GF-D8 (cell line): Measurements from ENCODE around the gene MYO5B.
"Not testable (repeated sequence)": the region's sequence is repeated elsewhere in the genome, so short reads cannot be mapped to it uniquely, and the experiment has no call there.

ENCODE experiments used
- DNase-seq: peaks from one replicate; lab custom pipeline; 2025; lab: John Stamatoyannopoulos, UW

The MYO5B gene

DNA sequence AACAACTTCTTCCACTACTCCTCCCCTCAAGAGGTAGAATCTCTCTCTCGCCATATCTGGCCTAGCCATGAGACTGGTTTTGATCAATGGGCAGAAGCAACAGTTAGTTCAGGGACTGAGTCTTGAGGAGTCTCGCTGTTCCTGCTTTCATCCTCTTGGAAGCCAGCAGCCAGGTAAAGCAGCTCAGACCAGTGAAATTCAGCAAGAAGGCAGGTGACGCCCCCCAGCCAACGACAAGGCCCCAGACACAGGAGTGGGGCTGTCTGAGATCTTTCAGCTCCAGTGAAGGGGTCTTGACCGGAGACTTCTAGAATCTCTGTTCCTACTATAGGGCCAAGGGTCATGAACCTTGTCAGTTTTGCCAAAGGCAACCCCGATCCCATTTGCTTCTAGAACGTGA is 341.9 kb downstream of the MYO5B start:
- DNase-seq, result no peak

DNA sequence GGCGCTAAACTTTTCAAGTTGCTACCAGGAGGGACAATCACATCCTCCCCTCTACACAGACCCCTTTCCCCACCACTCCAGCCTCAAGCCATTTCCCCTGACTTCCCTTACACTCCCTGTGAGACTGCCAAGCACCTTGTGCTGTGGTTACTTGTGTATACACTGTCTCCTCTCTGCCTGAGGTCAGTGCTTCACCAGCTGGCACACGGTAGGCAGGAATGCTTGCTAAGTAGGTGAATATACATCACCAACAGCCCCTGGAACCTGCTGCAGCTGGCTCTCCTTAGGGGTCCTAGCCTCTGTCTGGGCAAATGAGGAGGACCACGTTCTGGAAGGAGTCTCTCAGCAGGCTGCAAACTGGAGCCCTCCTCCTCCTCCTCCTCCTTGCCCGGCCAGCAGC is 343.3 kb downstream of the MYO5B start:
- DNase-seq, result no peak

DNA sequence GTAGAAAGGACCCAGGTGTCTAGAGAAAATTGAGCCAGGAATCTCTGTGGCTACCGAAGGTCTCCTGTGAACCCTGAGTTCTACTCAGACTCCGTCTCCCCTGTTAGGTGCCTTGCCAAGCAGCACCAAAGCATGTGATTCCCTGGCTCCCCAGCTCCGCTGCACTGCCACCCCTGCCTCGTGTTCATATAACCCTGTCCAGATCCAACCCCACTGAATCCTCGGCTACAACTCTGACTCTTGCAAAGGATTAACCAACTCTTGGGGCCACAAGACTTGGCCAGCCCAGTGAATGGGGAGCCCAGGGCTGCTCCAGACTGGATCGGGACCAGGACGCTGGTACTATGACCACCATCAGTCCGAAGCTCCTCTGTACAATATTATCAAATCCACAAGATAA is 344.3 kb downstream of the MYO5B start:
- DNase-seq, result no peak

DNA sequence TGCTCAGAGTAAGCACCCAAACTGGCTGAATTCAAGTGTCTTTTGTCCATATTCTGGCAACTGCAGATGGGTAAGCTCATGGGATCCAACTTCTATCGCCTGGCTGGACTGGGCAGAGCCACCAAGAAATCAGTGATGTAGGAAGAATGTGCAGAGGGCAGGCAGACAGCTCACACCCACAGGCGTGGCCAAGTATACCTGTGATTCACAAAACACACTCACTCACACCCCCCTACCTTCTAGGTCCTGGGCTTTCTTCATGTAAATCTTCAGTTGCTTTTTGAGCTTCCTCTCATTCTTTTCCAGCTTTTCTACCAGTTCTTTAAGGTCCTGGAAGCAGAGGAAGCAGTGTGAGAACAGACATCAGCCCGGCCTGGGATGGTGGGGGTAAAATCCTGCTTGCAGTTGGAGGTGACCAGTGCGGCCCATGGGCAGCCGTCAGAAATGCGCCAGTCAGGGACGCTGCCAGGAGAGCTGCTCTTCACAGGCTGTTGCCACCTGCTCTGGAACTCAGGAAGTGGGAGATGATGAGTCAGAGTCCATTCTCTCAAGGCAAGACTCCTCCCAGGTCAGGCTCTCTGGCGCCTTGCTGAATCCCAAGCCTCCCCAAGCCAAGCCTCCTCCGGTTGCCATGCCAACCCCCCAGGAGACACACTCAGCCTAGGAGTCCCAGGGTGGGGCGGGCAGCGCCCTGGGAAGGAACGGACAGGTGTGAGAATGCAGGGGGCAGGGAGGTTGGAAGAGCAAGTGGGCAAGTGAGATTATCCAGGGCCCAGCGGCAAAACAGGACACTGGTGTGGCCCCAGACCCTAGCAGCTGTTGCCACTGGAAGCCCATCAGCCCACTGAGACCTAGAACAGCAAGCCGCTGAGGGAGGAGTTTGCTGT is 345.4 kb downstream of the MYO5B start:
- DNase-seq, result no peak

DNA sequence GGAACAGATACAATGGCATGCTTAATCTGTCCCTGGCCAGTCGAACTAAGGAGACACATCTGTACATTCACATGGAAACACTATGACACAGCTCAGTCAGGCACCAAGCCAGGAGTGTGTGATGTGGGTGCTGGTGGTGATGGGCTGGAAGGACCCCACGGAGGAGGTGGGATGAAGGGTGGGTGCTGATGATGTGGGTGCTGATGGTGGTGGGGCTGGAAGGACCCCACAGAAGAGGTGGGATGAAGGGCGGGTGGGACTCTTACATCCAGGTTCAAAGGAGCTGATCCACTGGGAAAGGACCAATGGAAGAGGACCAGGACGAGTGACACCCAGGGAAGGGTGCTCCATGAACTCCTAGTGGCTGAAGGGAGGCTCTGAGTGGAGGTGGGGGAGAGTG is 346.8 kb downstream of the MYO5B start:
- DNase-seq, result no peak

DNA sequence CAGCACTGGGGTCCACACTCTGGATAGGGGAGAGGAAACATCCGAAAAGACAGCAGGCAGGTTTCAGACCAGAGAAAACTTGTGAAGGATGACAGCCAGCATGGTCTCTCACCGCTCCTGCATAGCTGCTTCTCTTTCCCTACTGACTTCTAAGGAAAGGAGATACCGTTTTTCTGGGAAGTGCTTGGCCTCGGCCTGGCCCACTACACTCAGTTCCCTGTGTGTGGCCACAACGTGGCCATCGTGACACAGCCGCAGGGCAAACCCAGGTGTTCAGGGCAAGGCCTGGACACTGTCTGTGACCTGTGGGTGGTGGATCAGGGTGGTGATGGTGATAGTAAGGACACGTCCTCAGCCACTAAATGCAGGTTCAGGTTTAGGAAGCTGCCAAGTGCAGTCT is 347.4 kb downstream of the MYO5B start:
- DNase-seq, result no peak

DNA sequence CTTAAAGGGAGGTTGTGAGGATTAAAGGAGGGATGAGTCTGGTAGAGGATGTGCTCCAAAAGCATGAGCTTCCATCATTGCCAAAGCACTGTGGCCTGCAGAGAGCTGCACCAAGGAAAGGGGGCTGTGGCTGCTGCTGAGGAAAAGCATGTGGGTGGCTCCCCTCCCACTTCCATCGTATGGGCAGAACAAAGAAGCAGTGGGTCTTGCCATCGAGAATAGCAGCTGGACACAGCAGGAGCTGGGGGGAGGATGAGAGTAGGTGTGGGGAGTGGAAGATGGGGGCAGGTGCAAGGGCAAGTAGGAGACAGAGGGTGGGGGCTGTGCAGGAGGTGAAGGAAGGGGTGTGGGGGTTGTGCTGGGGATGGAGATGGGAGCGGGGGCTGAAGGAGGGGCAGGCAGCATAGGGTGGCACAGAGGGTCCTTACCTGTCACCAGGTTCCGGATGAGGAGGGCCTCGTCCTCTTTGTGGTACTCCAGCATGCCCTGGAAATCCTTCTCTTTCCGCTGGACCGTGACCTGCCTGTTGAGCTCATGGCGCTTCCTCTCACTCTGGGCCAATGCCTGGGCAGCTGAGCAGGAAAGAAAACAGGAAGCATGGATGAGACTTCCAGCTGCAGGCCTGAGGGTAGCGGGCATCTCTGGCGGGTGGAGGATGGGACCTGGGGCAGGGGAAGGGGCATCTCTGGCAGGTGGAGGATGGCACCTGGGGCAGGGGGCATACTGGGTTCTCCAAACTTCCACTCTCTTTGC is 348.1 kb downstream of the MYO5B start:
- no peak for DNase-seq

DNA sequence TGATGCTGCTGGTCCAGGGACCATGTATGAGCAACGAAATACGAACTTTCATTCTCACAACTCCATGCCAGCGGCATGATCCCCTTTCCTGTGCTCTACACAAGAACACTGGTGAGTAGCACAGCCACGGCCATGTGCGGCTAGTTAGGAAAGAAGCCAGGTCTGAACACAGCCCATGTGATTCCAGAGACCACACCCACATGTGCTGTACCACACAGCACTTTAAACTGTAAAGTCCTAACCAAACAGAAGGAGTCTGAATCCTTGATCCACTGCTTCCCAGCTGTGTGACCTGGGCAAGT is 348.6 kb downstream of the MYO5B start:
- no peak for DNase-seq

DNA sequence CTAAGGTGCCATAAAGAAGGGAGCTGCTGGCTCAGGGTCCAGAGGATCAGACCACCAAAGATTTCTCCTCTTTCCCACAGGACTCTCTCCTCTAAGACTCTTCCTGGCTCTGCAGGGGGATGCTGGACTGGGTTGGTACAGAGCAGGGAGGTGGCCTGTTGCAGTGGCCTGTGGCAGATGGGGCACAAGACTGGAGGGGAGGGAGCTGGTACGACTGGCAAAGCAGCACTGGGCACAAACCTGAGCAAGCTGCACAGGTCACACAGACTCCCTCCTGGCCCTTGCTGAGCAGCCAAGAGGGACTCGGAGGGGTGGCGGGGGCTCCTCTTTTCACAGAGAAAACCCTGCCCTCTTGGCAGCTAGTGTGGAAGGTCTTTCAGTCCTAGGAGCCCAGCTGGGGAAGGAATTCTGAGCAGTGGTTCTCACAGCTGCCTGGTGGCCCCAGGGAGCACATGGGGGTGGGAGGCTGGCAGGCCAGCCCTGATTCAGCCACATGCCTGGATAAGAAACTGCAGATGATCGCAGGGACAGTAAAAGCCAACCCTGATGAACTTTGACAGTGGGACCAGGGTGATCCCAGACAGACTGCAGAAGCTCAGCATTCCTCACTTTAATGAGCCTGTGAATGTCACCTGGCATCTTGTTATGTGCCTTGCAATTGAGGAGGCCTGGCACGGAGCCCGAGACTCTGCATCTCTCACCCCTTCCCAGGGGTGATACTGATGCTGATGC is 349.2 kb downstream of the MYO5B start:
- DNase-seq, result no peak

DNA sequence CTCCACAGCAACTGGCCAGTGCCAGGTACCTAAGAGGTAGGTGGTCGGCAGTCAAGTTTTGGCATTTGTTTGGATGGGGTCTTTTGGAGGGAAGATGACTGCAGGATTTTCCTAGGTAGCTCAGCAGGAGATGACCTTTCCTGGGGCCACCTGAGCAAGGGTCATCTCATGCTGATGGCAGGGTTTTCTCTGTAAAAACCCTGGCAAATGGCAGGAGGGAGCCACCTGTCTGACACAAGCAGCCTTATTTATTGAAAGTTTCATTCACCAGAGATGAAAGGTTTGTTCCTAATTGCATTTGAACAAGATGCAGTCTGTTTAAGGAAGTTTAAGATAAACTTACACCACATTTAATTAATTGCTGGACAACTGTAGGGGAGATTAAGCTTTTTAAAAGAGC is 350.0 kb downstream of the MYO5B start:
- no peak for DNase-seq

DNA sequence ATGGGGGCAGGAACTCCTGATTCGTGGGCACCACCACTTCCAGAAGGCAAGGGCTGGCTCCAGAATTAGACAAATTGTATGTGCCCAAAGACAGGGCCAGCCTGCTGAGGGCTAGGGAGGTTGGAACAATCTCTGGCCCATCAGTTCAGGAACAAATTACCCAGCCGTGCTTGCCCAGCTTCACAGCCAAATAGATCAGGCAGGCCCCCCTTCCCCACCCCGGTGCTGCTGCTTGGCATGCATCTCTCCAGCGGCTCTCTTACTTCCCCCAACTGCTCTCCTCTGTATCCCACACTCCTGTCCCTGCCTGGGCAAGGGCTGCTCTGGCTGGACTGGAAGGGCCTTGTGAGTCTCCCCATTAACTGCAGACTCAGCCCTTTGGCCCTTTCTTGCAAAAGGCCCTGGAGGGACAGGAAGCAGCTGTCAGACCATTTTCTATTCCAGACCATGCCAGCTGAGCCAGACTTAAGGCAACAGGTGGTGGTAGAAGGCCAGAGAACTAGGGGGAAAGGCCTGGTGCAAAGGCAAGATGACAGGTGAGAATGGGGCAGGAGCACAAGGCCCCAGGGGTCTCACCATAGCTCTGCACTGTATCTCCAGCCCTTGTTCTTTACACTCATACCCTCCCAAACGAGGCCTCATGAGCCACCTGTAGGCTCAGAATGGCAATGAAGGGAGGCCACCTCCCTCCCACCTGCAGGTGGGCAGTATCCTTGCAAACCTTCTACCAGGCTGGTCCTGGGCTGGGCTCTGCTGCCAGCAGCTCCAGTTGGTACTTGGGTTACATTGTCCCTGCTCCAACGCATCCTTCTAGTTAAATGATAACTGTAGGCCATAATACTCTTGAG is 350.9 kb downstream of the MYO5B start:
- no peak for DNase-seq

DNA sequence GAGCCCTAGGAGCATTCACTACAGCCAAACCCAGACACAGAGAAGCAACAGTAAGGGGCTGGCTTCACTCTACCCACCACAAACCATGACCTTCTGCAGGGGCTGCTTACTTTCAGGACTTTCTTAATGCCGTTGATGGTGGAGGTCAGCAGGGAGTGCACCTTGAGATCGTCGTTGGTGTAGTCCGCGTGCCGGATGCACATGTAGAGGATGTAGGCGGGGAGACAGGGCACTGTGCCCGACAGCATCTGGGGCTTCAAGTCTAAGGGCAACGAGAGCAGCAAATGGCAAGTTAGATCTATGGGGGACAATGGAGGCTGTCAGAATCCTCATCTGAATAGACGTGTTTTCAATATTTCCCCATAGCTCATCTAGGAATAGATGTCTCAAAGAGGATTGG is 351.8 kb downstream of the MYO5B start:
- no peak for DNase-seq

DNA sequence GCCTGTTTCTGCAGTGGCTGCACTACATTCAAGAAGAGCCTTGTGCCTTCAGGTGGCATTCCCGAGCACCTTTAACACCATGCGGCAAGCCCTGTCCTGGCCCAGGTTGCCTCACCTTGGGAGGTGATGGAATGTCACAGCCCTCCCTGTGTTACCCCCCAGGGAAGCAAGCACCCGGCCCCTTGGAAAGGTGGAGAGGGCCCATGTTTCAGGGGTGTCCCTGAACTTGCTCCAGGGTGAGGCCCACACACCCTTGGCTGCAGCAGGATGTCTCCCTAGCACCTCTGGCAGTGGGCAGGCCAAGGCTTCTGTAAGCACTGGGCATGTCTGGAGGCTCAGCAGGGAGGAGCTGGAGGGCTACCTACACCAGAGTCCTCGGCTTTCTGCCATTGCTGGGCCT is 352.3 kb downstream of the MYO5B start:
- no peak for DNase-seq

DNA sequence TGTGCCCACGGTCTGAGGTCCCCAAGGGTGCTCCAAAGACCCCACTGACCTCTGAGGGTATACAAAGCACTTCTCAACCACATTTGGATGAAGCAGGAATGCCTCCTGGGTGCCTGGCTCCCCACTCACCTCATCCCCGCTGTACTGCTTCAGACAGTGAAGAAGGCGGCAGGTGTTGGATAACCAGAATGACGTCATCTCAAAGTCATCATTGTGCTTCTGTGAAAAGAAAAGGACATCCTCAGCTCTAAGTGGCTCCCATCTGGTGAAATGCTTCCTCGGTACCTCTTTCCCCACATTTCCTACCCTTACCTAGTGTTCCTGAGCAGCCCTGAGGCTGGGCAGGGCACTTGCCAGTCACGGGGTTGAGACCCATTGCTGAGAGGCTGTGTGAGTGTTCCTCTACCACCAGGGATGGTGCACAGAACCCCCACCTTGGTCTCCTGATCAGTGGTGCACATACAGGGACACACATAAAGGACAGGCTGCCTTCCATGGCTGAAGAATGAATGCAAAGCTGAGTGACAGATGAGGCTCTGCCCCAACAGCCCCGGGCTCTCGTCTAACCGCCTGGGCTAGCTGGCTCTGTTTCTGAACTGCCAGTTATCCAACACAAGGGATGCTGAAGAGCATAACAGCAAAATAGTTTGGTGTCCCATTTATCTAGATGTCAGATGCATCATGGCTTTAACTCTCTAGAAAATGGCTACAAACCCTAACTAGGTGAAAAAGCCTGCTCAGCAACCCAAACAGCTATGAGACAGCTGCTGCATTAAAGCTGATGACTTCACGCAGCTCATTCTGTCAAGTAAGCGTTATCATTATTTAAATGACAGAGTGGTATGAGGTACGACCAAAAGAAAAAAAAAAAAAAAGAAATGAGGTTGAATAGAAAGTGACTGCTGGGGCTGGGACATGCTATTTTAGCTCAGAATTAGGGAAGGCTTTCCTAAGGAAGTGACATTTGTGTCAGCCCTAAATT is 353.4 kb downstream of the MYO5B start:
- no peak for DNase-seq

DNA sequence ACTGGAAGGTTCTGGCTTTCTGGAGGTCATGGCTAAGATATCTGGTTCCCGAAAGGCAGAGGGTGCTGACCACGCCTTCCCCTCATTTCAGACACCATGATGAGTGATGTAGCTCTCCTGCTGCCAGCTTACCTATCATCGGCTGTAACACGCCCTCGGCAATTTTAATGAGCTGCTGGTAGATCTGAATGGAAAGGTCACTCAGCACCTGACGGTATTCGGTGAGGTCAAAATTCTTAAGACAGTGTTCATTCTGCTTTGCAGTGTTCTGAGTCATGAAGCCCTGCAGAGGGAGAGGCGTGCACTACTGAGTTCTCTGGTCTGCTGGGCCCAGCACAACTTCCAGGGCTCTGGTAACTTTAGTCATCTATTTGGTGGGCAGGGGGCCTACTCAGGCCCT is 355.9 kb downstream of the MYO5B start:
- no peak for DNase-seq

DNA sequence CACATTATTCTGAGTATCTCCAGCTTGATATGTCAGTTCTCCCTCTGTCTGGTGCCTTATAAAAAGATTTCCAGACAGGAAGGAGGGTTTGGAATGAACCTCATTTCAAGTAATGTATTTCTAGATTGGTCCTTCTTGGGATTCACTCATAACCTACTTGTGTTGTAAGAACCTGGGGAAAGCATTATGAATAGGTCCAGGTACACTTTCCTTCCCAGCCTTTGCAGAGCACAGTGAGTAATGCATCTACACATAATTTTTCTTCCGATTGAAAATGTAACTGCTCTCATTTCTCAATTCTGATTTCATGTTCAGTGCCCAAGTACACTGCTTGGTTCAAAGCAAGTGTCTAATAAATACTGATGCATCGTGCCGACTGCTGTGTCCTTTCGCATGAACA is 356.6 kb downstream of the MYO5B start:
- DNase-seq, result no peak

DNA sequence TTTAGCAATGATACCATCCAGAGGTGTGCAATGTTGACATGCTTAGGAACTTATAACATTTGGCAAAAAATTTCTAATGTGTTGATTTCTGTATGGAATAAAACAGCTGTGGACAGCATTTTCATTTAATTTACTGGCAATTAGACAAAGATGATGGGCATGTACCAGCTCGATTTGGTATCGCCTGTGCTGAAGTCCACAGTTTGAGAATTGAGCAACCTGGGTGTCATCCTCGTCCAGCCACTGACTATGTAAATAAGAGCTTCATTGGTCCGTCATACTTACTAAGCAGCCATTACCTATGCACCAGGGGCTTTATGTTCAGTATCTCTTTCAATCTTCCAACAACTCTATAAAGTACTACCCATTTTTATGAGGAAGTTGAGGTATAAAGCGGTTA is 357.1 kb downstream of the MYO5B start:
- no peak for DNase-seq

DNA sequence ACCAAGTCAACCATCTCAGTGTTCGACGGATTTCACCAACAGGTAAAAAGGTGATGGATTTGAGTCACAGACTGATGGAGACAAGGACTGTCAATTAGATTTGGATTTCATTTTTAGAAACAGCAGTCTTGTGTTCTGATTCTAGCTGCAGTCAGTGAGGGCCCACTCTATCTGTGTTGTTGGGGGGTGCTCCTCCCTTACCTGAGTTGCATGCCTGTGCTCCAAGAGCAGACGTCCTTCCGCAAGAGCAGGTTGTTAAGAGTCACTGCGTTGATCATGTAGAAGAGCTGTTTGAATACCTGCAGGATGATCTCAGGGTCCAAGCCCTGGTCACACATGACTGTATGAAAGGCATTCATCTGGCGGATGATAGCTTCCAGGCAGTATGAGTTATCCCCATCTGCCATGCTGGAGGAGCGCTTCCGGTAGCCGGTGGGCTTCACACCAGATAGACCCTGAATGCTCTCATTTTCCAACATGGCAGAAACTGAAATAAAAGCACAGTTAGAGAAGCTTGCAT is 357.6 kb downstream of the MYO5B start:
- DNase-seq, result not testable (repeated sequence)

DNA sequence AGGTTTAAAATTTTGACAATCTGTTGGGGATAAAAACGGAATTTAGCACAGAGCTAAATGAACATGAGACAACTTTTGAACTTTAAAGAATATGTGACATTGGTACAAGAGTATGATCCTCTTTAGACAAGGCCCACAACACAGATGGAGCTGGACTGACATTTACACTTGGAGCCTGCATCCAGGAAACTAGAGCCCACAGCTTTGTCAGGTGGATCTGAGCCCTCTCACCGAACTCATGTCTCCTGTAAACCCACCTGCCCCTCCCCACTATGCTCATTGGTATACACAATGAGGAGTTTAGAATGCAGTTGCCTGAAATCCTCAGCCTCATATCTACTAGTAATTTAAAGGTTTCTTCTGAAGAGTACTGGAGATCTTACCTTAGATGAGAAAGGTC is 359.5 kb downstream of the MYO5B start:
- no peak for DNase-seq

DNA sequence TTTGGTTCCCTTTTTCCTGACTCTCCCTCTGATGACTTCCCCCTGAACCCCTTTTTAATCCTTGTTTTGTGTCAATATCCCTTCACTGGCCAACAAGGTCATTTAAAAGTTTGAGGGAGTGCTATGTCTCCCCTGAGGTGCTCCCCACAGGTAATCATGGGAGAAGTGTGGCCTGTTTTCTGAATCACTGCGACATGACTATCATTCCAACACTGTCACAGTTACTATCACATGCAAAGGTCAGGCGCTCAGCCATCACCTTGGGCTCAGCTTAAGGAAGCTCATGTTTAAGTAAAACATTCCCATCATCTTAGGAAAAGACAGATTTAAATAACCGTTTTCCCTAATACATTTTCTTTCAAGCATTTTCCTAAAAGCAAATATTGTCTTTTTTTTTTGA is 360.7 kb downstream of the MYO5B start:
- DNase-seq, result no peak

DNA sequence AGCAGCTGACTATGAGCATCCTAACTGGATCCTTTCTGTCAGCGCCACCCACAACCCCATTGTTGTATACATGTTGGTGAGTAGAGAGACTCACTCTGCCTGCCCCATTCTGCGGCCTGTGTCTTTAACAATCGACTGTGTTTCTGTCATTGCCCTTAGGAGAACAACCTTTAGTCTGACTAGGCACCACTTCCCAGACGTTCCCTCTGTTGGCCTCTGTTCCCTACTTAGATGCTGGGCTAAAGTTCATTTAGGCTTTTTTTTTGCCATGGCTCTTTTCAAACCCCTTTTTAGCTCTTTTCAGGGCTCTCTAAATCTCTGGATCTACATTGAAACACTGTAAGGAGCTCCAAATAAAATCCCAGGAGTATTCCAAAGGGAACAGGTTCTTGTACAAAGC is 361.1 kb downstream of the MYO5B start:
- no peak for DNase-seq
